ENCODE data around the gene TMEM121. TPM values are rescaled to one million over a fixed set of nuclear protein-coding genes. Genes with fewer than 3 reads are reported as not detected.

Gene TMEM121
- total and polyA plus RNA-seq, 10 of the 15 experiments (the other 5 are each of a cell fraction or from before 2014, with no cell fraction given) = 0.04 to 4.9 (median 1.2) TPM; not detected in 2

GRCh38 chr14:105480807-105481801 is 45.3 kb upstream of the TMEM121 start:
- ChIA-PET RAD21 (ENCODE audit: unreplicated experiment) (interaction anchor here (0.6 to 2.3 kb wide), 12 partner anchors 9 to 435 kb away, joined by 3 to 74 read pairs (median 4); no protein-coding TSS in a partner anchor), POLR2A (interaction anchor here (0.6 to 2.2 kb wide), 2 partner anchors 9 to 82 kb away, joined by 3 to 23 read pairs; no protein-coding TSS in a partner anchor), SMC1A (ENCODE audit: uncharacterized antibody, unreplicated experiment) (interaction anchor here (0.7 to 2.4 kb wide), 6 partner anchors 9 to 110 kb away, joined by 3 to 39 read pairs (median 4); partner anchors contain the start of genes TEDC1 and TEX22), CTCF (interaction anchor here (0.6 to 2.9 kb wide), 26 partner anchors 10 to 1364 kb away, joined by 3 to 103 read pairs (median 4); partner anchors contain the start of genes BRF1 and TEDC1)
- H3K4me2 ChIP-seq (ENCODE audit: control insufficient read depth, insufficient read depth) = peak overlapping the region; percentile 77
- peak; percentile 91 for FAIRE-seq
- no peaks in the 10 kb centered on the region; the same call in 2 of the 3 replicates for H3K9me3 ChIP-seq (replicated peaks; ENCODE audit: control insufficient read depth, insufficient read depth, low read length)
- in situ Hi-C loops (cut with MboI) = no loop called here
- BruUV-seq (replicated peaks) = no TSS peak
- peak overlapping the region; percentile 25; the same call in 1 of the 2 replicates for H3K4me3 ChIP-seq
- no peak for DNase-seq (ENCODE audit: low read depth, low spot score)
- H3K4me1 ChIP-seq (ENCODE audit: control insufficient read depth, insufficient read depth, low read length) = peaks cover 23% of the 10 kb centered on the region
- no peaks in the 10 kb centered on the region for H3K36me3 ChIP-seq (ENCODE audit: control insufficient read depth in 2 of 2, insufficient read depth in 2 of 2, low read length in 1 of 2)
- ATAC-seq = peak; percentile 83
- H3K79me2 ChIP-seq (ENCODE audit: control insufficient read depth, insufficient read depth, low read length) = no peaks in the 10 kb centered on the region
- H2AFZ ChIP-seq (ENCODE audit: control insufficient read depth, low read depth, low read length) = peak overlapping the region; percentile 77
- H4K20me1 ChIP-seq (ENCODE audit: control insufficient read depth, insufficient read depth) = no peaks in the 10 kb centered on the region
- peak overlapping the region; percentile 5; the same call in 1 of the 2 replicates for H3K9ac ChIP-seq (ENCODE audit: control insufficient read depth, insufficient read depth, low read length)
- WGBS (ENCODE audit: insufficient coverage, insufficient replicate concordance, low lambda C conversion rate, missing lambda C conversion rate) = 5% methylated on average over 33 of the region's 35 CpGs
- no peak overlapping the region; the same call in 1 of the 2 replicates for H3K27ac ChIP-seq (ENCODE audit: control insufficient read depth, insufficient read depth)
- intact Hi-C loops (cut with micrococcal nuclease; ENCODE audit: unreplicated experiment) = loop anchor here (1.0 to 10.0 kb wide), 2 partner anchors 8 to 416 kb away; partner anchors contain the start of gene GPR132
- H3K27me3 ChIP-seq (replicated peaks in 1 of 2; ENCODE audit: control insufficient read depth in 2 of 2, insufficient read depth in 2 of 2, low read length in 1 of 2) = peaks cover 2% of the 10 kb centered on the region in 2 experiments; a peak in 3 of 4 replicates
- TF ChIP-seq MAX (IDR thresholded peaks at IDR 0.05; ENCODE audit: low read depth, low read length) = 0 out of 2 replicates have a peak, but pooled peaks have one; percentile 27
- no peak for TF ChIP-seq PML (IDR thresholded peaks at IDR 0.05; ENCODE audit: low read length)
- TF ChIP-seq E2F8 (IDR thresholded peaks at IDR 0.05; ENCODE audit: low read depth, partially characterized antibody) = no peak
- peak; percentile 72 for TF ChIP-seq RAD21 (IDR thresholded peaks at IDR 0.05; ENCODE audit: insufficient read depth, low read depth, low read length)
- TF ChIP-seq HSF1 (IDR thresholded peaks at IDR 0.05; ENCODE audit: low read depth, low read length) = peak; percentile 58; the same call in 1 of the 2 replicates
- TF ChIP-seq POLR2A (IDR thresholded peaks at IDR 0.05; ENCODE audit: low read depth, low read length) = no peak
- no peak for TF ChIP-seq PRDM15 (CRISPR knock-in tag; IDR thresholded peaks at IDR 0.05)
- no peak for TF ChIP-seq ZNF24 (IDR thresholded peaks at IDR 0.05)
- TF ChIP-seq HDAC6 (IDR thresholded peaks at IDR 0.05; ENCODE audit: unreplicated experiment) = no peak
- TF ChIP-seq KLF5 (IDR thresholded peaks at IDR 0.05; ENCODE audit: partially characterized antibody) = no peak
- TF ChIP-seq SP1 (IDR thresholded peaks at IDR 0.05; ENCODE audit: low read depth, low read length) = peak; percentile 58
- no peak for TF ChIP-seq JUNB (IDR thresholded peaks at IDR 0.05)
- TF ChIP-seq FOXM1 (IDR thresholded peaks at IDR 0.05; ENCODE audit: low read depth, low read length) = no peak

Data from GM12878 (cell line).